Keratinocyte (primary cell): ENCODE measurements around the gene STXBP1.

Experiments used
- EZH2 ChIP-seq: IDR thresholded peaks from one replicate; pipeline ENCODE4 v1.6.1; 2012; ENCODE audit warnings: inconsistent platforms, mild to moderate bottlenecking, low read length, moderate library complexity
- TF ChIP-seq, protein P1 (sequence below), 3 experiments: IDR thresholded peaks in 1 of 3; conservative IDR thresholded peaks in 1 of 3; optimal IDR thresholded peaks in 1 of 3; 2 replicates in 2 of 3; 3 replicates in 1 of 3; pipeline versions ENCODE3 to v1.5.1; 2011; ENCODE audit warnings: low read length in 3 of 3, mild to moderate bottlenecking in 3 of 3, moderate library complexity in 2 of 3, control low read depth in 1 of 3, inconsistent platforms in 1 of 3; ENCODE audit not compliant: insufficient read depth in 2 of 3; ENCODE audit errors: extremely low read depth in 1 of 3

DNA sequence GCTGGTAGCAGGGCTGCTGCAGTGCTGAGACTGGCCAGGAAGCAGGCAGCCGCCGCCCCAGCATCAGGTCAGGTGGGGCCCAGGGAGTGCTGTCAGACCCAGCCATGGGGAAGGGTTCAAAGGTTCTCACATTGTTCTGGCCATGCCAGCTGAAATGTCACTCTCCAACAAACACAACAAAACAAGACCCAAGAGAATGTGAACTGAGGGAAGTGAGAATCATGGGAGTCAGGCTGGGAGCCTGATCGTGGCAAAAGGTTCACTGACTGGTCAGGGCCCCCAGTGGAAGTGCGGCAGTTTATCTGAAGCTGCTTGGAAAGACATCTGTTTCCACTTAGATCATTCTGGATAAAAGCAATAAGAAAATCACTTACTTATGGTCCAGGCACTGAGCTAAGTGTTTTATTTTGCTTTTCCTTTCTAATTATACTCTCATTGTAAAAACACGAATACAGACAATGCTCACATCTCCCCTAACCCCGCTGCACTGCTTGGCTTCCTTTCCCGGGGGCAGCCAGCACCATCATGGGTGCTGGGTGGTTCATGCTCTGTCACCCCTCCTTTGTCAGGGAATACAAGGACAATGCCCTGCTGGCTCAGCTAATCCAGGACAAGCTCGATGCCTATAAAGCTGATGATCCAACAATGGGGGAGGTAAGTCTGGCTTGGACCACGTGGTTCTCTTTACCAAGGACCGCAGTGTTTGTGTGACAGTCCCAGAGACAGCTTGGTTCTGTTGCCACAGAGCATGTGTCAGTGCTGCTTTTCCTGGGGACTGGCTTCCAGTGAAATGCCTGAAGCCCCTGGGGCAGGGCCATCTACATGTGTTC lies 52.8 kb downstream of the STXBP1 start:
- TF ChIP-seq, protein P1, sequence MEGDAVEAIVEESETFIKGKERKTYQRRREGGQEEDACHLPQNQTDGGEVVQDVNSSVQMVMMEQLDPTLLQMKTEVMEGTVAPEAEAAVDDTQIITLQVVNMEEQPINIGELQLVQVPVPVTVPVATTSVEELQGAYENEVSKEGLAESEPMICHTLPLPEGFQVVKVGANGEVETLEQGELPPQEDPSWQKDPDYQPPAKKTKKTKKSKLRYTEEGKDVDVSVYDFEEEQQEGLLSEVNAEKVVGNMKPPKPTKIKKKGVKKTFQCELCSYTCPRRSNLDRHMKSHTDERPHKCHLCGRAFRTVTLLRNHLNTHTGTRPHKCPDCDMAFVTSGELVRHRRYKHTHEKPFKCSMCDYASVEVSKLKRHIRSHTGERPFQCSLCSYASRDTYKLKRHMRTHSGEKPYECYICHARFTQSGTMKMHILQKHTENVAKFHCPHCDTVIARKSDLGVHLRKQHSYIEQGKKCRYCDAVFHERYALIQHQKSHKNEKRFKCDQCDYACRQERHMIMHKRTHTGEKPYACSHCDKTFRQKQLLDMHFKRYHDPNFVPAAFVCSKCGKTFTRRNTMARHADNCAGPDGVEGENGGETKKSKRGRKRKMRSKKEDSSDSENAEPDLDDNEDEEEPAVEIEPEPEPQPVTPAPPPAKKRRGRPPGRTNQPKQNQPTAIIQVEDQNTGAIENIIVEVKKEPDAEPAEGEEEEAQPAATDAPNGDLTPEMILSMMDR (optimal IDR thresholded peaks at IDR 0.05 in 1 of 3, IDR thresholded peaks at IDR 0.05 in 1 of 3, conservative IDR thresholded peaks at IDR 0.05 in 1 of 3; ENCODE audit: extremely low read depth in 1 of 3, insufficient read depth in 2 of 3, low read length in 3 of 3) = no peak
- TF ChIP-seq EZH2 = no peak
